GM21515 (cell line): ENCODE results near the gene MAPRE3.

Experiments used
- ATAC-seq: cut with Tn5 transposase; IDR thresholded peaks from one replicate; pipeline ENCODE4 v1.9.1; 2021; ENCODE audit not compliant: unreplicated experiment

The MAPRE3 gene

GRCh38 chr2:27010139-27010538 lies 39.7 kb downstream of the MAPRE3 start:
- no peak for ATAC-seq

DNA sequence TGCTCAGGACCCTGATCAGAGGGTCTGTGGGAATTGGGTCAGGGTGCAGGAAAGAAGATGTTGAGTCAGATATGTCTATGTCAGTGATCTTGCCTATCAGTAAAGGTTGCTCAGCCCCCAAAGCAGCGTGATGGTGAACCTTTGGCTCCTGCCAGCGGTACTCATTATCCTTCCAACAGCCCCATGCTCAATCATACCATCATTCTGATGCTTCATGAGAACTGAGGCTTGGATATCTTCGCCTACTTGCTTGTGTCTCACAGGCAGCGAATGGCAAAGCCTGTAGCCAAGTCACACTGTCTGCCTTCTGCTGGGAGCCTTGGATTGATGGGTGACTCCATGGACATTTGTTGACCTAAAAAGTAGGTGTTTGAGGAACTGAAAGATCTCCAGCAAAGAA lies 43.3 kb downstream of the MAPRE3 start:
- ATAC-seq = no peak

GRCh38 chr2:27014771-27015433 lies 44.5 kb downstream of the MAPRE3 start:
- no peak for ATAC-seq

GRCh38 chr2:27016801-27017325 lies 46.4 kb downstream of the MAPRE3 start:
- ATAC-seq = no peak

- no peak for ATAC-seq
Measured at GRCh38 chr2:27018142-27018541, 47.7 kb downstream of the MAPRE3 start.

DNA sequence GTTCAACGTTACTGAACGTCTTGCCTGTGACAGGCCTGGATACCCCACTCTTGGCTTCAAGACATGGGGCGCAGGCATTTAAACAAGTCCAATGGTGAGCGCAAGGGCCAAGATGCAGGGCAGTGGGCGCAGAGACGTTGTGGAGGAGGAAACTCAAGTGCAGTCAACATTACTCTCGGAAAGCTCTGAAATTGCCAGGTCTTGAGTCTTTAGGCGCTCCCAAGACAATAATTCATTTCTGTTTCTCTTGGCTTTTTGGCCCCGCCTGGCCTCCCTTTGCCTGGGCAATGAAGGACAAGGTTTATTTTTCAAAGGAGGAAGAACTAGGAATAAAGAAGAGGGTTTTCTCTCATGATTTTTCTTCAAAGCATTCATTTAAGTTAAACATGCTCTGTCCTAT lies 49.0 kb downstream of the MAPRE3 start:
- no peak for ATAC-seq

- ATAC-seq = no peak
Measured at GRCh38 chr2:27019931-27020855, 49.8 kb downstream of the MAPRE3 start.

- ATAC-seq = no peak
Measured at GRCh38 chr2:27021253-27022049, 51.0 kb downstream of the MAPRE3 start.

DNA sequence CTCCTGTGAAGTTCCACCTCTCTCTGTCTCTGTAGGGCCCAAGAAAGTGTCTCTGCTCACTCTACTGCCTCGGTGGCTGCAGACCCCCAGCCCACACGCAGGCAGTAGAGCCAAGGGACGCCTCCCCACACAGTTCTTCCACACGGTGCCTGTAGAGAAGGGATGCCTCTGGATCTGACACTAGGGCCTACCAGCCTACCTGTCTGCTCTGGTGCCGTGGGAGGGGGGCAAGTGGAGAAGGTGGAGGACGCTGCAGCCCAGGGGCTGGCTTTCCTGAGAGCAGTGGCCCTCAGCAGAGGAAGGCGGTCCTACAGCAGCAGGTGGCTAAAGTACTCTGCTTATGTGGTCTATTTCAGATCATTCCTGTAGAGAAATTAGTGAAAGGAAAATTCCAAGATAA lies 53.3 kb downstream of the MAPRE3 start:
- ATAC-seq = no peak

- ATAC-seq = no peak
Measured at GRCh38 chr2:27024188-27024587, 53.8 kb downstream of the MAPRE3 start.

- ATAC-seq = no peak
Measured at GRCh38 chr2:27024812-27025211, 54.4 kb downstream of the MAPRE3 start.

- ATAC-seq = no peak
Measured at GRCh38 chr2:27025281-27025800, 54.9 kb downstream of the MAPRE3 start.

DNA sequence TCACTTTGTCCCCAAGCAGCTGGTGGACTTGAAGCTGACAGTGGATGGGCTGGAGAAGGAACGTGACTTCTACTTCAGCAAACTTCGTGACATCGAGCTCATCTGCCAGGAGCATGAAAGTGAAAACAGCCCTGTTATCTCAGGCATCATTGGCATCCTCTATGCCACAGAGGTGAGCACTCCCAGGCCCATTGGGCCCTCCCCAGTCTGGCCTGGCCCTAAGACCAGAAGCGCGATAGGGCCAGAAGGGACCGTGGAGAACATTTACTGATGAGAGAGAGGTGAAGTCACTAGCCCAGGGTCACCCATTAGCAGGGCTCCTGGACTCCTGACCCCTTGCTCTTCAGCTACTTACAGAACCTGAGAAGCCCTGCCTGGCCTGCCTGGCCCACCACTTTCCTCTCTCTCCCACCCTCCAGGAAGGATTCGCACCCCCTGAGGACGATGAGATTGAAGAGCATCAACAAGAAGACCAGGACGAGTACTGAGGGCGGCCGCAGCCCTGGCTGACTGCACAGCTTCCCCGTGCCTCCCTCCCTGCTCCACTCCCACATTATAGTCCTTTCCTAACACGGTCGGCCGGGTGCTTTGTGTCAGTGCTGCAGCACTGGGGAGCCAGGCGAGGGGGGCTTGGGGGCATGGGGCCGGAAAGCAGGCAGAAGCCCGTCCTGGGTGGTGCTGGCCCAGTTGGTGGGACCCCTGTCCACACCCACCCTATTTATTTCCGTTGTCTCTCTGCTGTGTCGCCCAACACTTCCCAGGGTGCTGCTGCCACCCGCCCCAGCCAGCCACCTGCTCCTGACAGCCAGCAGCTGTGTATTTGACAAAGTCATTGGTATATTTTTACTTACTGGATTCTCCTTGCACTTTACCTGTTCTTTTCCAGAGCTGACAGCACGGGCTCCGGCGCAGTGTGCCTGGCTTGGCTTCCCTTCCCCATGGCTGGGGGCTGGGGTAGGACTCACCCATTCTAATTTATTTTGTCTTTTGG lies 55.7 kb downstream of the MAPRE3 start:
- no peak for ATAC-seq

DNA sequence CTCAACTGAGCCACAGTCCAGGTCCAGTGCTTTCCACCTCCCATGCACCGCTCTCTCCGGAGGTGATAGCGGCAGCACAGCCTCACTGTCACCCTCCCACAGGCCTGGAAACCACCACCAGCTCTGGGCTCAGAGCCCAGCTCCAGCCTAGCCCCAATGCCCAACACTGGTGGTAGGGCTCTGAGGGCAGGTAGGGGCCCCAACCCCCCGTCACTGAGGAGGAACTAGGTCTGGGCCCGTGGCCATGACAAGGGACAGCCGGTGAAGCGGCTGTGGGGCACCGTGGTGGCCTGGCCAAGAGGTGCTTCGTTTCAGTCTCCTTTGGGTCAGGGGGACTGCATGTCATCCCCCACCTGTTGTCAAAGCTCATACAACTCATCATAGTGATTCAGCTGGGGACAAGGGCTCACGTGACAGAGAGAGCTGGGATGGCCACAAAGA lies 56.8 kb downstream of the MAPRE3 start:
- no peak for ATAC-seq

DNA sequence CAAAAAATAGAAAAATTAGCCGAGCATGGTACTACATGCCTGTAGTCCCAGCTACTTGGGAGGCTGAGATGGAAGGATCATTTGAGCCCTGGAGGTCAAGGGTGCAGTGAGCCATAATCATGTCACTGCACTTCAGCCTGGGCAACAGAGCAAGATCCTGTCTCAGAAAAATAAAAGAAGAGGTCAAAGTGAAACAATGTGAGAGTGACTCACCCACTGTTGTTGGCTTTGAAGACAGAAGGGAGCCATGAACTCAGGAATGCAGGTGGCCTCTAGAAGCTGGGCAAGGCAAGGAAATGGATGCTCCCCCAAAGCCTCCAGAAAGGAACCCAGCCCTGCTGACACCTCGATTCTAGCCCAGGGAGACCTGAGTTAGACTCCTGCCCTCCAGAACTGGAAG lies 58.6 kb downstream of the MAPRE3 start:
- ATAC-seq = no peak

DNA sequence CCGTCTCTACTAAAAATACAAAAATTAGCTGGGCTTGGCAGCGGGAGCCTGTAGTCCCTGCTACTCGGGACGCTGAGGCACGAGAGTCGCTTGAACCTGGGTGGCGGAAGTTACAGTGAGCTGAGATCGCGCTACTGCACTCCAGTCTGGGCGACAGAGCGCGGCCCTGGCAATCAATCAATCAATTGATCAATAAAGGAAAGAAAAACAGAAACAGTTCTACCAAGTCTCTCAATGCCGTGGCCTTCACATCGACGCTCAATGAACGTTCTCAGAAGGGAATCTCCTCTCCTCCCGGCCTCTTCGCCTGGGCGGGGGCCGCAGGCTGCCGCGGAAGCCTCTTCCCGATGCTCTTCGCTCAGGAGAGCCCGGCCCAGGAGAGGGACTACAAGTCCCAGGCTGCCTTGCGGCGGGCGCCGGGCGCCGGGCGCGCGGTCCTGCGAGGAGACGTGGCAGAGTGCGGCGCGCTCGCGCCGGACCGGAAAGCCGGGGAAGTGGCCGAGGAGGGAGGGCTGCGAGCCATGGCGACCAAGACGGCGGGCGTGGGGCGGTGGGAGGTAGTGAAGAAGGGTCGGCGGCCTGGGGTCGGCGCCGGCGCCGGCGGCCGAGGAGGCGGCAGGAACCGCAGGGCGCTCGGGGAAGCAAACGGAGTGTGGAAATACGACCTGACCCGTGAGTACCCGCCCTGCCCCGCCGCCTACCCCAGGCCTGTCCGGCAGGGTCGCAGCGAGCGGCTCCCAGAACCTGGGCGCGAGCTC lies 62.2 kb downstream of the MAPRE3 start, which contains the start of gene TMEM214:
TMEM214 (plus strand) TSS at position 471 of the 758 bp plus-strand sequence; CDS start at position 522, 51 bp downstream.
- ATAC-seq = peak; percentile 93

- no peak for ATAC-seq
Measured at GRCh38 chr2:27033253-27033852, 62.9 kb downstream of the MAPRE3 start.

GRCh38 chr2:27038012-27038411 lies 67.6 kb downstream of the MAPRE3 start:
- ATAC-seq = no peak
